ENCODE measurements around the gene FBXW9. TPM values are rescaled to one million over a fixed set of nuclear protein-coding genes. Genes with fewer than 3 reads are reported as not detected.

The FBXW9 gene
- total RNA-seq, 1 experiment from 2014 or later, result 21.0 TPM

DNA sequence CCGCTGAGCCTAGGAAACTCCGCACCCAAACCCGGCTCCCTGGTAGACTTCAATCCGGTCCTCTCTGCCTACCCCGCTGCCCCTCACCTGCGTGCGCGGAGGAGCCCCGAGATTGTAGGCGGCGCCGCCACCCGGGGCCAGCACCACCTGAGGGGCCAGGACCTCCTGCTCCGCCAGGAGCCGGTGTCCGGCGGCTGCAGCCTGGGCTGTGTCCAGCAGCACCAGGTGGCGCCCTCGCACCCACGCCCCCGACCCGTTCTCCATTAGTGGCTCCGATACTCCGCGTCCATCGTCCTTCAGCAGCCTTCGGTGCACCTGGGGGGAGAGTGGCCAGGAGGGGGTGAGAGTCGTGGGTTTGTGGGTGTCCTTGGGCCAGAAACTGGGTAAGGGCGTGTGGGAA, 48.3 kb downstream of the FBXW9 start:
- Histone ChIP-seq H3F3A (ENCODE audit: insufficient read depth, low read depth) (no peaks in the 10 kb centered on the region; the same call in 1 of the 2 replicates), H3K36me3 (ENCODE audit: low read depth) (no peaks in the 10 kb centered on the region), H3K79me2 (ENCODE audit: low read depth) (no peaks in the 10 kb centered on the region), H3K4me3 (no peak overlapping the region), H3K4me1 (replicated peaks; ENCODE audit: insufficient read depth) (no peaks in the 10 kb centered on the region), H3K27me3 (ENCODE audit: insufficient read depth, low read depth) (no peaks in the 10 kb centered on the region), H3K9me3 (ENCODE audit: insufficient read depth, low read depth) (no peaks in the 10 kb centered on the region), H3K9me2 (ENCODE audit: insufficient read depth) (no peaks in the 10 kb centered on the region), H2AFZ (no peak overlapping the region), H4K20me1 (ENCODE audit: insufficient read depth) (no peaks in the 10 kb centered on the region), H3K27ac (no peak overlapping the region), H3K4me2 (no peak overlapping the region)
- CTCF ChIA-PET, result interaction anchor here (0.6 kb wide), 1 partner anchor 1225 kb away, joined by 6 read pairs; no protein-coding TSS in a partner anchor
- TF ChIP-seq, protein P1, sequence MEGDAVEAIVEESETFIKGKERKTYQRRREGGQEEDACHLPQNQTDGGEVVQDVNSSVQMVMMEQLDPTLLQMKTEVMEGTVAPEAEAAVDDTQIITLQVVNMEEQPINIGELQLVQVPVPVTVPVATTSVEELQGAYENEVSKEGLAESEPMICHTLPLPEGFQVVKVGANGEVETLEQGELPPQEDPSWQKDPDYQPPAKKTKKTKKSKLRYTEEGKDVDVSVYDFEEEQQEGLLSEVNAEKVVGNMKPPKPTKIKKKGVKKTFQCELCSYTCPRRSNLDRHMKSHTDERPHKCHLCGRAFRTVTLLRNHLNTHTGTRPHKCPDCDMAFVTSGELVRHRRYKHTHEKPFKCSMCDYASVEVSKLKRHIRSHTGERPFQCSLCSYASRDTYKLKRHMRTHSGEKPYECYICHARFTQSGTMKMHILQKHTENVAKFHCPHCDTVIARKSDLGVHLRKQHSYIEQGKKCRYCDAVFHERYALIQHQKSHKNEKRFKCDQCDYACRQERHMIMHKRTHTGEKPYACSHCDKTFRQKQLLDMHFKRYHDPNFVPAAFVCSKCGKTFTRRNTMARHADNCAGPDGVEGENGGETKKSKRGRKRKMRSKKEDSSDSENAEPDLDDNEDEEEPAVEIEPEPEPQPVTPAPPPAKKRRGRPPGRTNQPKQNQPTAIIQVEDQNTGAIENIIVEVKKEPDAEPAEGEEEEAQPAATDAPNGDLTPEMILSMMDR (conservative IDR thresholded peaks at IDR 0.05), result no peak
- intact Hi-C loops (cut with micrococcal nuclease; ENCODE audit: unreplicated experiment), result no loop called here
- no peak for DNase-seq
- no TSS peak for BruUV-seq (replicated peaks)
- POLR2A ChIA-PET (ENCODE audit: unreplicated experiment), result no interaction called here

DNA sequence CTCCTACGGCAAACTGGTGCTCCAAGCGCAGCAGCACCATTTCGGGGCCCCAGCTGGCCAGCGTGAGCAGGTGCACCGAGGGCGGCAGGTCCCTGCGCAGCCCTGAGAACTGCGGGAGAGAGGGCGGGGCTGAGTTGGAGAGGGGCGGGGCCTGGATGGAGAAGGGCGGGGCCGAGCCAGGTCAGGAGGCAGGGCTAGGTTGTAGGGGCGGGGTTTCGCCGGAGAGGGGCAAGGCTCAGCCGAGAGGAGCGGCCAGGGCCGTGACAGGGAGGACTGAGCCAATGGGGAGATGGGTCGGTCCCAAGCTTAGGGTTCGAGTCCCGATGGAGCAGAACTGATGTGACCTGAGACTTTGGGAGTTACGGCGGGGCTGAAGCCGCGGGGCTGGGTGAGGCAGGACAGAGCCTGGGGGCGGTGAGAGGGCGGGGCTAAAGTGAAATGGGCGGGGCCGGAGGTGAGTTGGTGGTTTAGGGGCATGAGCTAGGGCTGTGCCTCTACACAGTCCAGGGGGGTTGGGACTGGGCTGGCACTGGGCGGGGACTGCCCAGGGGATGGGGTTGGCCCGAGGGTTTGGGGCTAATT, 48.9 kb downstream of the FBXW9 start:
- CTCF ChIA-PET, result no interaction called here
- DNase-seq, result peak in 1 of 2 experiments; percentile 13
- no TSS peak for BruUV-seq (replicated peaks)
- Histone ChIP-seq H4K20me1 (ENCODE audit: insufficient read depth) (no peaks in the 10 kb centered on the region), H3K79me2 (ENCODE audit: low read depth) (no peaks in the 10 kb centered on the region), H3K9me2 (ENCODE audit: insufficient read depth) (no peaks in the 10 kb centered on the region), H3K4me1 (replicated peaks; ENCODE audit: insufficient read depth) (no peaks in the 10 kb centered on the region), H3K36me3 (ENCODE audit: low read depth) (no peaks in the 10 kb centered on the region), H3K4me3 (no peak overlapping the region), H3K4me2 (no peak overlapping the region), H3K9me3 (ENCODE audit: insufficient read depth, low read depth) (no peaks in the 10 kb centered on the region), H3F3A (ENCODE audit: insufficient read depth, low read depth) (no peaks in the 10 kb centered on the region; the same call in 1 of the 2 replicates), H3K27me3 (ENCODE audit: insufficient read depth, low read depth) (no peaks in the 10 kb centered on the region), H2AFZ (no peak overlapping the region), H3K27ac (no peak overlapping the region)
- no peak for TF ChIP-seq EZH2 (IDR thresholded peaks at IDR 0.05; ENCODE audit: low read depth)
- TF ChIP-seq, protein P1 (conservative IDR thresholded peaks at IDR 0.05), result no peak
- POLR2A ChIA-PET (ENCODE audit: unreplicated experiment), result no interaction called here
- intact Hi-C loops (cut with micrococcal nuclease; ENCODE audit: unreplicated experiment), result no loop called here

DNA sequence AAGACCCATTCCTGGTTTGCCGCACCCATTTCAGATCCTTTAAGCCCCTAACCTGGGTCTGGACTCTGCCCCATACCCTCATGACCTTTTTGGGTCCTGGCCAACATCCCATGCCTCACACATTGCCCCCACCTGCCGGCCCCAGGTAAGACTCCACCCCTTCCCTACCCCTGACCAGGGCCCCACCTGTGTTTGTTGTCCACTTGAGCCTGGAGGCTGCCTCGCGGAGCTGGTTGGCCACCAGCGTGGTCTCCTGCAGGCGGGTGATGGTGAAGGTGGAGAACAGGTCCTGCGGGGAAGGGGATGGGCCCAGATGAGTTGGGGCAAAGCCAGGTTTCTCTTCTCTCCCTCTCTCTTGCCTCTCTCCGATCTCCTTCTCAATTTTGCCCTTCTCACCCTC, 49.4 kb downstream of the FBXW9 start:
- Histone ChIP-seq H2AFZ (no peak overlapping the region), H3K4me2 (no peak overlapping the region), H3K9me3 (ENCODE audit: insufficient read depth, low read depth) (no peaks in the 10 kb centered on the region), H3K27ac (no peak overlapping the region), H3F3A (ENCODE audit: insufficient read depth, low read depth) (no peaks in the 10 kb centered on the region; the same call in 1 of the 2 replicates), H3K4me3 (no peak overlapping the region), H4K20me1 (ENCODE audit: insufficient read depth) (no peaks in the 10 kb centered on the region), H3K79me2 (ENCODE audit: low read depth) (no peaks in the 10 kb centered on the region), H3K4me1 (replicated peaks; ENCODE audit: insufficient read depth) (no peaks in the 10 kb centered on the region), H3K36me3 (ENCODE audit: low read depth) (no peaks in the 10 kb centered on the region), H3K9me2 (ENCODE audit: insufficient read depth) (no peaks in the 10 kb centered on the region), H3K27me3 (ENCODE audit: insufficient read depth, low read depth) (no peaks in the 10 kb centered on the region)
- intact Hi-C loops (cut with micrococcal nuclease; ENCODE audit: unreplicated experiment), result no loop called here
- ChIA-PET POLR2A (ENCODE audit: unreplicated experiment) (no interaction called here), CTCF (no interaction called here)
- TF ChIP-seq, protein P1 (conservative IDR thresholded peaks at IDR 0.05), result no peak
- TF ChIP-seq EZH2 (IDR thresholded peaks at IDR 0.05; ENCODE audit: low read depth), result no peak
- DNase-seq, result no peak
- no TSS peak for BruUV-seq (replicated peaks)
